T-cell (primary cell): ENCODE results near the gene PPP1R15B. TPM values are rescaled to one million over a fixed set of nuclear protein-coding genes. Genes with fewer than 3 reads are reported as not detected.
A peak's percentile ranks its signal among the peaks of the same experiment; 100 is the strongest.

Experiments
- ATAC-seq, 4 experiments: fragments of 200-7000 bp in 3 of 4; fragments of 150-1000 bp in 1 of 4; cut with Tn5 transposase; replicated peaks in 1 of 4; 1 replicate in 3 of 4; 2 replicates in 1 of 4; pipeline ENCODE4 v1.10.0; 2021; ENCODE audit warnings: moderate library complexity in 3 of 4, mild to moderate bottlenecking in 2 of 4, moderate number of reproducible peaks in 1 of 4
- CTCF ChIA-PET, 2 donors: fragments of 300-600 bp; sonication (Branson Sonifier 250); formaldehyde crosslinking; loops; one replicate each; lab custom pipeline; 2022; ENCODE audit warnings: antibody characterized with exemption in 2 of 2; lab: Charles Lee
- POLR2A ChIA-PET, 2 donors: fragments of 300-600 bp; sonication (Branson Sonifier 250); formaldehyde crosslinking; loops; one replicate each; lab custom pipeline; 2022; ENCODE audit warnings: antibody characterized with exemption in 2 of 2; lab: Charles Lee
- DNase-seq, 35 experiments: peaks; one replicate each; pipeline versions ENCODE4 v3.0.0 to v3.0.0-alpha.2; 2013 to 2023
- H3K27ac ChIP-seq: one replicate; pipeline ENCODE4 v1.5.1; 2013; ENCODE audit warnings: low read length
- H3K27me3 ChIP-seq, 2 experiments: replicated peaks in 1 of 2; 1 replicate in 1 of 2; 2 replicates in 1 of 2; pipeline versions ENCODE4 v1.6.1 to v1.7.0; 2013; ENCODE audit warnings: low read length in 1 of 2, mixed read lengths in 1 of 2; ENCODE audit not compliant: control insufficient read depth in 2 of 2, insufficient read depth in 2 of 2; ENCODE audit errors: extremely low read depth in 1 of 2
- H3K36me3 ChIP-seq, 2 donors: 1 replicate in 1 of 2; 2 replicates in 1 of 2; pipeline versions ENCODE4 v1.6.1 to v1.7.0; 2013; ENCODE audit warnings: low read length in 1 of 2; ENCODE audit not compliant: control insufficient read depth in 2 of 2, insufficient read depth in 1 of 2; ENCODE audit errors: extremely low read depth in 1 of 2
- H3K4me1 ChIP-seq, 2 experiments: 1 replicate in 1 of 2; 2 replicates in 1 of 2; pipeline versions ENCODE4 v1.6.1 to v1.7.0; 2013; ENCODE audit warnings: low read length in 2 of 2, mixed read lengths in 1 of 2; ENCODE audit not compliant: insufficient read depth in 2 of 2, control insufficient read depth in 1 of 2; ENCODE audit errors: extremely low read depth in 1 of 2
- H3K4me3 ChIP-seq, 2 donors: 1 replicate in 1 of 2; 2 replicates in 1 of 2; pipeline versions ENCODE4 v1.5.1 to v1.7.0; 2013; ENCODE audit warnings: mild to moderate bottlenecking in 2 of 2, low read length in 1 of 2, moderate library complexity in 1 of 2; ENCODE audit not compliant: control insufficient read depth in 1 of 2; ENCODE audit errors: extremely low read depth in 1 of 2
- H3K9me3 ChIP-seq: 2 replicates; pipeline ENCODE4 v1.7.0; 2013
- H3K27ac Mint-ChIP-seq, 2 donors: one replicate each; pipeline ENCODE4 v1.8.0; 2020 to 2021; ENCODE audit warnings: mild to moderate bottlenecking in 2 of 2, mixed read lengths in 2 of 2
- H3K27me3 Mint-ChIP-seq, 2 donors: one replicate each; pipeline ENCODE4 v1.8.0; 2021 to 2022; ENCODE audit warnings: mixed read lengths in 2 of 2
- H3K36me3 Mint-ChIP-seq: one replicate; pipeline ENCODE4 v1.8.0; 2021; ENCODE audit warnings: mixed read lengths
- H3K4me1 Mint-ChIP-seq, 3 donors: one replicate each; pipeline ENCODE4 v1.8.0; 2020 to 2022; ENCODE audit warnings: mixed read lengths in 3 of 3, mild to moderate bottlenecking in 1 of 3
- H3K4me3 Mint-ChIP-seq, 3 donors: one replicate each; pipeline ENCODE4 v1.8.0; 2020 to 2022; ENCODE audit warnings: mild to moderate bottlenecking in 3 of 3, mixed read lengths in 3 of 3, moderate library complexity in 3 of 3
- H3K9me3 Mint-ChIP-seq, 3 donors: one replicate each; pipeline ENCODE4 v1.8.0; 2020 to 2022; ENCODE audit warnings: mixed read lengths in 3 of 3
- WGBS: methylation state at CpG from one replicate; pipeline ENCODE4 v1.1.5; 2013; ENCODE audit warnings: missing lambda C conversion rate; ENCODE audit not compliant: insufficient coverage; 5-methylcytosine and 5-hydroxymethylcytosine counted together
- total RNA-seq, 35 experiments: library from RNA in 6 of 35; stranded (reverse) in 6 of 35; fragments of 120-200 nt in 1 of 35; gene quantifications; one replicate each; pipeline versions ENCODE4 v1.2.1 to v1.2.4 and lab custom pipeline; 2013 to 2026

The PPP1R15B gene
- total RNA-seq, 5 donors from 2014 or later (not counting 1 experiment from before 2014, with no cell fraction given): 67.9 to 151 (median 70.6) TPM

DNA sequence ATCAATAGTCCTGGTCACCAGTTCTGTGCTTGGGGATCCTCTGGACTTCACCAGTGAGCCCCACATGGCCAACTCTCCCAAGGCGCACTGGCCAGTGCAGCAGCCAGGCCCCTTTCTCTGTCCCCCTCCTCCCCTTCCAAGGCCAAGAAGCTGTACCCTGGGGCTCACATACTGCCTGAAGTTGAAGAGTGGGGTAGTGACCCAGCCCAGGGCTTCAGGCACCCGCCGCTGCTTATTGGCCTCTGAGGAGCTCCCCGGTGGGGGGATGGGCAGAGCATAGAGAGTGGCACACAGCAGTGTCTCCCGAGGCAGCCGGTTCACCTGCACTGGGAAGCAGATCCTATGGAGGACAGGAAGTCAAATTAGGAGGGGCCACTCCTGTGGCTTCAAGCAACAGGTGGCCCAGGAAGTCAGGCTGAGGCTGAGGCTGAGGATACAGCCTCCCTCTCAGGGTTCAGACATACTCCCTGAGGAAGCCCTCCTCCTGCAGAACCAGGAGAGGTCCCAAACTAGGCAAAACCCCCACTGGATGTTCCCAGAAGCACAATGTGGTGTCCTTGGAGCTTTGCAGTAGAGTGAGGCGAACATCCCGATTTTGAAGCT, 38.2 kb upstream of the PPP1R15B start:
- Histone ChIP-seq H3K4me3 (no peak overlapping the region), H3K36me3 (peaks cover 7 to 38% of the 10 kb centered on the region in 2 donors), H3K9me3 (no peaks in the 10 kb centered on the region), H3K27me3 (no peaks in the 10 kb centered on the region), H3K4me1 (peaks cover 16 to 59% of the 10 kb centered on the region in 2 experiments), H3K27ac (peak overlapping the region; percentile 8)
- ATAC-seq (no peak), DNase-seq (no peak)
- Mint-ChIP-seq H3K9me3 (no peaks in the 10 kb centered on the region), H3K4me1 (peaks cover 35 to 57% (median 39%) of the 10 kb centered on the region in 3 donors), H3K27me3 (no peaks in the 10 kb centered on the region), H3K36me3 (peaks cover 30% of the 10 kb centered on the region), H3K4me3 (no peak overlapping the region), H3K27ac (peak overlapping the region in 1 of 2 donors; percentile 39)
- 93% methylated on average over 7 of the region's 8 CpGs for WGBS
- POLR2A ChIA-PET: interaction anchor here (0.6 to 1.4 kb wide), 2 partner anchors 45 to 57 kb away, joined by 4 to 5 read pairs; no protein-coding TSS in a partner anchor
- CTCF ChIA-PET: interaction anchor here (0.5 to 7.0 kb wide), 7 partner anchors 31 to 1112 kb away, joined by 3 to 67 read pairs (median 4); no protein-coding TSS in a partner anchor

DNA sequence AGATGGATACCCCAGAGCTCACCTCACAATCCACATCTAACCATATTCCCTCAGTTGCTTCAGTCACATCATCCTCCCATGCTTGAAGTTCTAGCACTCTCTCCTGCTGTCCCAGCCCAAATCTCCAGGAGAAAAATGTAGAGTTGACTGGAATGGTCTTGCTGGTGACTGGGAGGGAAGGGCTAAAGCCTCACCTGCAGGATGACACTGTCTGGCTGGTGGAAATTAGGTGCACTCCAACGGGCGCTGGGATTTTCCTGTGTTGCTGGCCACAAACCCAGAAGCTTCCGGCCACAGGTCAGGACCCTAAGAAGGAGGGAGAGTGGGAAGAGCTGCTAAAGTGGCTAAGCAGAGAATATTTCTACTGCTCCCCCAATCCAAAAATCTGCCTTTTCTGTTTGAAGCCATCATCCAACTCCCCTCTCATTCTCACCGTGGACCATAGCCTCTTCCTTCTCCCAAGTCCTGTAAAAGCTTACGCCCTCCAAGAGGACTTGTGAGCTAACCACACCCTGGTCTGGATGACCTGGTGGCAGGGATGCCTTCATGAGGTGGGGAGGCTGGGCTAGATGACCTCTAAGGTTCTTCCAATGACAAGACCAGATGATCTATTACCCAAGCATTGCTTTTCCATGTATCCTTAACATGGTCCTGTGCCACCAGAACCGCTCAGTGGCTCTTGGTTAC, 37.5 kb upstream of the PPP1R15B start:
- H3K4me1 ChIP-seq: peaks cover 16 to 53% of the 10 kb centered on the region in 2 experiments
- peak overlapping the region; percentile 8 for H3K27ac ChIP-seq
- CTCF ChIA-PET: interaction anchor here (0.5 to 7.0 kb wide), 10 partner anchors 16 to 552 kb away, joined by 3 to 67 read pairs (median 6); no protein-coding TSS in a partner anchor
- Mint-ChIP-seq H3K4me1 (peaks cover 29 to 53% (median 37%) of the 10 kb centered on the region in 3 donors), H3K4me3 (no peak overlapping the region), H3K36me3 (peaks cover 34% of the 10 kb centered on the region), H3K9me3 (no peaks in the 10 kb centered on the region), H3K27ac (peak overlapping the region; percentile 39 to 50), H3K27me3 (no peaks in the 10 kb centered on the region)
- H3K9me3 ChIP-seq: no peaks in the 10 kb centered on the region
- DNase-seq (no peak), ATAC-seq (no peak)
- POLR2A ChIA-PET: interaction anchor here in 1 of 2 donors (0.6 to 1.4 kb wide), 2 partner anchors 46 kb away, joined by 5 read pairs; partner anchors contain the start of gene PIK3C2B
- no peak overlapping the region for H3K4me3 ChIP-seq
- WGBS: 100% methylated on average over 1 of the region's 6 CpGs
- H3K27me3 ChIP-seq: no peaks in the 10 kb centered on the region
- H3K36me3 ChIP-seq: peaks cover 3 to 38% of the 10 kb centered on the region in 2 donors

DNA sequence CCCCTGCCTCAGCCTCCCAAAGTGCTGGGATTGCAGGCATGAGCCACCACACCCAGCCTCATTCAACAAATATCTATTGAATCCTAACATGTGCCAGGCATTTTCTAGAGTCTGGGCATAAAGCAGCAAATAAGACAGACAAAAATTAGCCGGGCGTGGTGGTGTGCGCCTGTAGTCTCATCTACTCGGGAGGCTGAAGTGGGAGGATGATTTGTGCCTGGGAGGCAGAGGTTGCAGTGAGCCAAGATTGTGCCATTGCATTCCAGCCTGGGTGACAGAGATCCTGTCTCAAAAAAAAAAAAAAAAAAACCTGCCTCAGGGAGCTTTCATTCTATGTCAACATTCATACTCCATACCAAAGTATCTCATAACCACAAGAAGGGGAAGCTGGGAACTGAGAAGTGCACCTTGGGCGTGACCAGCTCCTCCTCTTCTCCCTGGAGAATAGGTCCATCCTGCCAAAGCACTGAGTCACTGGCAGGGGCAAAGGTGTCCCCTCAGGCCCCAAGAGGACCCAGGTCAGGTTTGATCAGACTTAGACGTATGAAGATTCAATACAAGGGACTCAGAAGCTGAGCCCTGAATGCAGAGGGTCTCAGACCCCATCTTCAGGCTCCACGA, 36.8 kb upstream of the PPP1R15B start:
- peaks cover 39% of the 10 kb centered on the region for H3K36me3 Mint-ChIP-seq
- WGBS: 67% methylated on average over 3 of the region's 7 CpGs
- no peak for DNase-seq
- no peaks in the 10 kb centered on the region for H3K27me3 ChIP-seq
- no peak overlapping the region for H3K4me3 ChIP-seq
- POLR2A ChIA-PET: interaction anchor here in 1 of 2 donors (0.6 kb wide), 1 partner anchor 46 kb away, joined by 5 read pairs; the partner anchor contains the start of gene PIK3C2B
- peak overlapping the region; percentile 34 to 50 for H3K27ac Mint-ChIP-seq
- CTCF ChIA-PET: interaction anchor here (0.5 to 7.0 kb wide), 12 partner anchors 16 to 551 kb away, joined by 3 to 67 read pairs (median 6); no protein-coding TSS in a partner anchor
- no peak overlapping the region for H3K27ac ChIP-seq
- H3K9me3 ChIP-seq: no peaks in the 10 kb centered on the region
- H3K4me1 ChIP-seq: peaks cover 14 to 46% of the 10 kb centered on the region in 2 experiments
- ATAC-seq: no peak
- peaks cover 2 to 45% of the 10 kb centered on the region in 2 donors for H3K36me3 ChIP-seq
- H3K9me3 Mint-ChIP-seq: no peaks in the 10 kb centered on the region
- peaks cover 26 to 53% (median 36%) of the 10 kb centered on the region in 3 donors for H3K4me1 Mint-ChIP-seq
- no peak overlapping the region for H3K4me3 Mint-ChIP-seq
- no peaks in the 10 kb centered on the region for H3K27me3 Mint-ChIP-seq

DNA sequence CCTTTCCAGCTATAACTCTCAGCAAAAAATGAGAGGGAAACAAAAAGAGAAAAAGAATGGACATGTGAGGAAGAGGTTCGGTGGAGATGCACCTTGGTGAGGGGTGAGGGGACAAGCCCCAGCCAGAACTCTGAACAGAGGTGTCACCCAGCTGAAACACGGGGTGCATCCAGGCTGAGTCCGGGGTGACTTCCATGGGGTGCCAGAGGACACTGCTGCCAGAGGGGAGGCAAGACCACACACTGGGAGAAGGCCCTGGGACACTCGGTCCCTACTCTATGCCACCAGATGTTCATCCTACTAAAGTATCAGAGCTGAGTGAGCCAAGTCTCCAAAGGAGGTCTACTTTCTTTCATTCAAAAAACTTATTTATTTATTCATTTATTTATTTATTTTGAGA, 36.1 kb upstream of the PPP1R15B start:
- POLR2A ChIA-PET: no interaction called here

DNA sequence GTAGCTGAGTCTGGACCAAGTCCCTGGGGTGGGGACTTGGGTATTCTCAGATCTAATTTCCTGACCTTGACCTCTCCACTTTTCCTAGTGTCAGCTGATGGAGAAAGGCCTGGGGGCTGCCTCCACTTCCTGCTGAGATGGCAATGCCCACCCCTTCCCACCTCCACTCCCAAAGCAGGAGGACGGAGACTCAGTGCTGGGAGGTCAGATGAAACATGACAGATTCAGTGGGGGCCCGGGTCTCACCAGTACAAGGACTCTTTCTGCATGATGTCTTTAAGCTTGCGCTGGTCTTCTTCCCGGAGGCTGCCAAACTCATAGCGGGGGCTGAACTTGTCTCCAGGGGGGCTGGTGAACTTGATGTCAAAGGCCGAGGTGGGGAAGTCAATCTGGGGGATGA, 35.6 kb upstream of the PPP1R15B start:
- Histone ChIP-seq H3K27ac (no peak overlapping the region), H3K9me3 (no peaks in the 10 kb centered on the region), H3K27me3 (no peaks in the 10 kb centered on the region), H3K4me1 (peaks cover 7 to 33% of the 10 kb centered on the region in 2 experiments), H3K4me3 (no peak overlapping the region), H3K36me3 (peaks cover 2 to 58% of the 10 kb centered on the region in 2 donors)
- Mint-ChIP-seq H3K4me1 (peaks cover 18 to 42% (median 25%) of the 10 kb centered on the region in 3 donors), H3K27ac (no peak overlapping the region), H3K4me3 (no peak overlapping the region), H3K27me3 (no peaks in the 10 kb centered on the region), H3K9me3 (no peaks in the 10 kb centered on the region), H3K36me3 (peaks cover 40% of the 10 kb centered on the region)
- CTCF ChIA-PET: interaction anchor here (0.6 to 7.0 kb wide), 23 partner anchors 8 to 359 kb away, joined by 3 to 67 read pairs (median 6); partner anchors contain the start of genes MDM4 (in 2 of the 2) and PIK3C2B (in 2 of the 2)
- POLR2A ChIA-PET: interaction anchor here (0.6 to 1.8 kb wide), 3 partner anchors 54 to 103 kb away, joined by 3 to 9 read pairs (median 5); no protein-coding TSS in a partner anchor
- WGBS: 97% methylated on average over 4 of the region's 6 CpGs
- ATAC-seq (no peak), DNase-seq (no peak)

More for the DNA sequence above, 36.1 kb upstream of the PPP1R15B start:
- Mint-ChIP-seq H3K9me3 (no peaks in the 10 kb centered on the region), H3K36me3 (peaks cover 35% of the 10 kb centered on the region), H3K4me1 (peaks cover 19 to 46% (median 29%) of the 10 kb centered on the region in 3 donors), H3K27ac (peak overlapping the region; percentile 48 to 59), H3K27me3 (no peaks in the 10 kb centered on the region), H3K4me3 (no peak overlapping the region)
- ATAC-seq (no peak), DNase-seq (no peak)
- 72% methylated on average over 2 of the region's 4 CpGs for WGBS
- Histone ChIP-seq H3K27ac (no peak overlapping the region), H3K27me3 (no peaks in the 10 kb centered on the region), H3K9me3 (no peaks in the 10 kb centered on the region), H3K4me3 (no peak overlapping the region), H3K36me3 (peaks cover 2 to 52% of the 10 kb centered on the region in 2 donors), H3K4me1 (peaks cover 10 to 39% of the 10 kb centered on the region in 2 experiments)
- CTCF ChIA-PET: interaction anchor here (1.1 to 7.0 kb wide), 12 partner anchors 29 to 359 kb away, joined by 3 to 67 read pairs (median 10); partner anchors contain the start of genes MDM4 (in 1 of the 2) and PIK3C2B (in 1 of the 2)
